CD14-positive monocyte (primary cell): ENCODE results near the gene ZNF48. TPM values are rescaled to one million over a fixed set of nuclear protein-coding genes. Genes with fewer than 3 reads are reported as not detected.
A peak's percentile ranks its signal among the peaks of the same experiment; 100 is the strongest.

Experiments used
- DNase-seq, 3 donors: peaks; one replicate each; pipeline ENCODE4 v3.0.0-alpha.2; 2011 to 2022
- H2AFZ ChIP-seq: 2 replicates; pipeline ENCODE4 v1.6.0; 2012; ENCODE audit warnings: mild to moderate bottlenecking, low read depth, low read length, inconsistent platforms; ENCODE audit not compliant: insufficient read depth, poor library complexity, severe bottlenecking
- H3K27ac ChIP-seq, 2 donors: 1 replicate in 1 of 2; 2 replicates in 1 of 2; pipeline ENCODE4 v1.5.1; 2012 to 2013; ENCODE audit warnings: low read length in 2 of 2, control low read depth in 1 of 2, inconsistent platforms in 1 of 2, low read depth in 1 of 2, mild to moderate bottlenecking in 1 of 2
- H3K27me3 ChIP-seq, 2 donors: one replicate each; pipeline versions ENCODE4 v1.6.0 to v1.6.1; 2011 to 2013; ENCODE audit warnings: low read length in 2 of 2; ENCODE audit not compliant: control insufficient read depth in 2 of 2, insufficient read depth in 2 of 2
- H3K36me3 ChIP-seq, 2 donors: replicated peaks in 1 of 2; 1 replicate in 1 of 2; 2 replicates in 1 of 2; pipeline versions ENCODE4 v1.5.1 to v1.6.1; 2012 to 2013; ENCODE audit warnings: low read length in 2 of 2, control low read depth in 1 of 2, inconsistent platforms in 1 of 2, mild to moderate bottlenecking in 1 of 2; ENCODE audit not compliant: insufficient read depth in 2 of 2, control insufficient read depth in 1 of 2
- H3K4me1 ChIP-seq, 2 donors: 1 replicate in 1 of 2; 2 replicates in 1 of 2; pipeline versions ENCODE4 v1.5.1 to v1.6.1; 2012 to 2013; ENCODE audit warnings: low read length in 2 of 2, control low read depth in 1 of 2, inconsistent platforms in 1 of 2, mild to moderate bottlenecking in 1 of 2, moderate library complexity in 1 of 2; ENCODE audit not compliant: insufficient read depth in 2 of 2, control insufficient read depth in 1 of 2
- H3K4me2 ChIP-seq: replicated peaks from 2 replicates; pipeline ENCODE3; 2012; ENCODE audit warnings: low read length, moderate library complexity, mild to moderate bottlenecking; ENCODE audit not compliant: poor library complexity, severe bottlenecking; ENCODE audit errors: extremely low read depth
- H3K4me3 ChIP-seq, 3 experiments: fragments of 200-600 bp in 1 of 3; sonication (generic) in 1 of 3; replicated peaks in 1 of 3; 1 replicate in 2 of 3; 2 replicates in 1 of 3; pipeline ENCODE4 v1.5.1; 2011 to 2013; ENCODE audit warnings: low read length in 3 of 3, mild to moderate bottlenecking in 3 of 3, control low read depth in 2 of 3, low read depth in 2 of 3, inconsistent platforms in 1 of 3, moderate library complexity in 1 of 3
- H3K79me2 ChIP-seq: 2 replicates; pipeline ENCODE4 v1.6.0; 2012; ENCODE audit warnings: mild to moderate bottlenecking, control low read depth, inconsistent platforms, low read length, moderate library complexity; ENCODE audit not compliant: insufficient read depth
- H3K9ac ChIP-seq: 2 replicates; pipeline ENCODE4 v1.6.0; 2017; ENCODE audit warnings: low read length, mild to moderate bottlenecking; ENCODE audit not compliant: insufficient read depth, poor library complexity, severe bottlenecking
- H3K9me3 ChIP-seq, 2 donors: replicated peaks in 1 of 2; 1 replicate in 1 of 2; 2 replicates in 1 of 2; pipeline versions ENCODE4 v1.5.1 to v1.6.1; 2012 to 2013; ENCODE audit warnings: low read length in 2 of 2, control low read depth in 1 of 2; ENCODE audit not compliant: control insufficient read depth in 1 of 2, insufficient read depth in 1 of 2
- H4K20me1 ChIP-seq: 2 replicates; pipeline ENCODE4 v1.6.0; 2012; ENCODE audit warnings: mild to moderate bottlenecking, low read length, control low read depth, moderate library complexity; ENCODE audit not compliant: insufficient read depth
- H3K27ac Mint-ChIP-seq, 7 donors: one replicate each; pipeline ENCODE4 v1.8.0; 2020; ENCODE audit warnings: mild to moderate bottlenecking in 7 of 7, mixed read lengths in 7 of 7, moderate library complexity in 6 of 7, inconsistent platforms in 2 of 7
- H3K27me3 Mint-ChIP-seq, 3 donors: one replicate each; pipeline ENCODE4 v1.8.0; 2021 to 2022; ENCODE audit warnings: low read depth in 3 of 3, mild to moderate bottlenecking in 3 of 3, mixed read lengths in 3 of 3, moderate library complexity in 3 of 3, inconsistent platforms in 1 of 3
- H3K36me3 Mint-ChIP-seq, 2 donors: one replicate each; pipeline ENCODE4 v1.8.0; 2020; ENCODE audit warnings: mixed read lengths in 2 of 2, inconsistent platforms in 1 of 2, mild to moderate bottlenecking in 1 of 2
- H3K4me1 Mint-ChIP-seq: one replicate; pipeline ENCODE4 v1.8.0; 2020; ENCODE audit warnings: mild to moderate bottlenecking, mixed read lengths
- H3K4me3 Mint-ChIP-seq, 2 donors: one replicate each; pipeline ENCODE4 v1.8.0; 2020; ENCODE audit warnings: mild to moderate bottlenecking in 2 of 2, mixed read lengths in 2 of 2, moderate library complexity in 1 of 2
- H3K9me3 Mint-ChIP-seq, 7 donors: one replicate each; pipeline ENCODE4 v1.8.0; 2020 to 2022; ENCODE audit warnings: mixed read lengths in 7 of 7, mild to moderate bottlenecking in 6 of 7, moderate library complexity in 6 of 7, inconsistent platforms in 2 of 7
- CTCF ChIP-seq: fragments of 200-600 bp; IDR thresholded peaks from one replicate; pipeline ENCODE4 v1.8.0; 2022; ENCODE audit warnings: antibody characterized with exemption, mild to moderate bottlenecking
- WGBS: methylation state at CpG from one replicate; pipeline ENCODE4 v1.1.5; 2013; ENCODE audit warnings: missing lambda C conversion rate; ENCODE audit not compliant: insufficient coverage; 5-methylcytosine and 5-hydroxymethylcytosine counted together
- intact Hi-C, 2 donors: fragments of 100-400 bp; cut with micrococcal nuclease; formaldehyde crosslinking; loops; one replicate each; pipeline versions ENCODE4 v1.15.0 to v1.15.1; 2023
- polyA plus RNA-seq, 3 donors: library from polyadenylated mRNA; depleted of rRNA in 1 of 3; unstranded in 2 of 3; stranded (reverse) in 1 of 3; fragments of 300-500 nt in 2 of 3; fragments of >200 nt in 1 of 3; fragmentation: Illumina TruSeq in 2 of 3; gene quantifications; 1 replicate in 2 of 3; 2 replicates in 1 of 3; pipeline ENCODE4 v1.2.3, GENCODE V29; 2012 to 2021

The ZNF48 gene
- polyA plus RNA-seq, 3 donors: 0.67 to 1.4 (median 0.93) TPM

DNA sequence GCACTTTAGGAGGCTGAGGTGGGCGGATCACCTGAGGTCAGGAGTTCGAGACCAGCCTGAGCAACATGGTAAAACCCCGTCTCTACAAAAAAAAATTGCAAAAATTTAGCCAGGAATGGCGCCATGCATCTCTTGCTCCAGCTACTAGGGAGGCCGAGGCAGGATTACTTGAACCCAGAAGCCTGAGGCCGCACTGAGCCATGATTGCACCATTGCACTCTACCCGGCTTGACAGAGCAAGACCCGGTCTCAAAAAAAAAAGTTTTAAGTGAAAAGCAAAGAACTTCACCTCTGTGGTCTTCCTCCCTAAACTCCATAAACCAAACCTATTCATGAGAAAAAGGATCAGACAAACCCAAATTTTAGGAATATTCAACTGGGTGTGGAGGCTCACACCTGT lies 47.1 kb upstream of the ZNF48 start:
- DNase-seq: no peak
- TF ChIP-seq CTCF: no peak
- H3K4me3 Mint-ChIP-seq: no peak overlapping the region
- Histone ChIP-seq H2AFZ (no peak overlapping the region), H3K27me3 (no peaks in the 10 kb centered on the region), H3K9me3 (no peaks in the 10 kb centered on the region), H3K4me1 (no peaks in the 10 kb centered on the region), H3K9ac (no peak overlapping the region), H3K27ac (no peak overlapping the region), H3K36me3 (peaks cover 28 to 34% of the 10 kb centered on the region in 2 donors), H3K79me2 (peaks cover 15% of the 10 kb centered on the region), H3K4me2 (no peak overlapping the region), H3K4me3 (no peak overlapping the region), H4K20me1 (peaks cover 21% of the 10 kb centered on the region)
- intact Hi-C loops: no loop called here
- H3K9me3 Mint-ChIP-seq: no peaks in the 10 kb centered on the region
- H3K27ac Mint-ChIP-seq: no peak overlapping the region
- no peaks in the 10 kb centered on the region for H3K27me3 Mint-ChIP-seq
- WGBS: 94% methylated on average over 8 of the region's 8 CpGs
- H3K36me3 Mint-ChIP-seq: peaks cover 38% of the 10 kb centered on the region in 2 donors
- H3K4me1 Mint-ChIP-seq: peaks cover 8% of the 10 kb centered on the region

DNA sequence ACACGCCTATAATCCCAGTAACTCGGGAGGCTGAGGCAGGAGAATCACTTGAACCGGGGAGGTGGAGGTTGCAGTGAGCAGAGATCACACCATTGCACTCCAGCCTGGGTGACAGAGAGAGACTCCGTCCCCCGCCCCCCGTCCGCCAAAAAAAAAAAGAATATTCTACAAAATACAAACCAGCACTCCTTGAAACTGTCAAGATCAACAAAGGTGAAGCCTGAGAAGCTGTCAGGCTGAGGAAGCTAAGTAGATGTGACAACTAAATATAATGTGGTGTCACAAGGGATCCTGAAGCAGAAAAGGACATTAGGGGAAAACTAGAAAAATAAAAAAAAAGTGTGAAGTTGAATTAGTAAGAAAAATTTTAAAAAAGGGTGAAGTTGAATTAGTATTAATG lies 46.3 kb upstream of the ZNF48 start:
- Histone ChIP-seq H3K27ac (no peak overlapping the region), H3K9ac (no peak overlapping the region), H2AFZ (no peak overlapping the region), H3K27me3 (no peaks in the 10 kb centered on the region), H3K79me2 (peaks cover 23% of the 10 kb centered on the region), H3K4me1 (peaks cover 3 to 4% of the 10 kb centered on the region in 2 donors), H3K4me3 (no peak overlapping the region), H4K20me1 (peaks cover 29% of the 10 kb centered on the region), H3K36me3 (peaks cover 35 to 42% of the 10 kb centered on the region in 2 donors), H3K9me3 (no peaks in the 10 kb centered on the region), H3K4me2 (no peak overlapping the region)
- Mint-ChIP-seq H3K4me1 (peaks cover 12% of the 10 kb centered on the region), H3K4me3 (no peak overlapping the region), H3K27ac (peak overlapping the region in 1 of 7 donors; percentile 14), H3K9me3 (no peaks in the 10 kb centered on the region), H3K27me3 (no peaks in the 10 kb centered on the region), H3K36me3 (peaks cover 43 to 47% of the 10 kb centered on the region in 2 donors)
- TF ChIP-seq CTCF: no peak
- DNase-seq: no peak
- intact Hi-C loops: no loop called here
- 100% methylated on average over 3 of the region's 7 CpGs for WGBS
